Stimulated activated naive CD8-positive, alpha-beta T cell treated with anti-CD3 and anti-CD28 coated beads, Interleukin-15, Interleukin-2, amounts not matched to agents 100 U/mL and 50 U/mL, for 24 hours (primary cell): Measurements from ENCODE around the gene SLC37A4.
A peak's percentile ranks its signal among the peaks of the same experiment; 100 is the strongest.
"Not testable (repeated sequence)": the region's sequence is repeated elsewhere in the genome, so short reads cannot be mapped to it uniquely, and the experiment has no call there.

ENCODE experiments used
- ATAC-seq: fragments of 150-1000 bp; cut with Tn5 transposase; one replicate; pipeline ENCODE4 v1.10.0; 2021
- DNase-seq: peaks from one replicate; pipeline ENCODE4 v3.0.0; 2021

Gene SLC37A4

GRCh38 chr11:119017377-119017776, 13.3 kb downstream of the SLC37A4 start:
- not testable (repeated sequence) for DNase-seq

DNA sequence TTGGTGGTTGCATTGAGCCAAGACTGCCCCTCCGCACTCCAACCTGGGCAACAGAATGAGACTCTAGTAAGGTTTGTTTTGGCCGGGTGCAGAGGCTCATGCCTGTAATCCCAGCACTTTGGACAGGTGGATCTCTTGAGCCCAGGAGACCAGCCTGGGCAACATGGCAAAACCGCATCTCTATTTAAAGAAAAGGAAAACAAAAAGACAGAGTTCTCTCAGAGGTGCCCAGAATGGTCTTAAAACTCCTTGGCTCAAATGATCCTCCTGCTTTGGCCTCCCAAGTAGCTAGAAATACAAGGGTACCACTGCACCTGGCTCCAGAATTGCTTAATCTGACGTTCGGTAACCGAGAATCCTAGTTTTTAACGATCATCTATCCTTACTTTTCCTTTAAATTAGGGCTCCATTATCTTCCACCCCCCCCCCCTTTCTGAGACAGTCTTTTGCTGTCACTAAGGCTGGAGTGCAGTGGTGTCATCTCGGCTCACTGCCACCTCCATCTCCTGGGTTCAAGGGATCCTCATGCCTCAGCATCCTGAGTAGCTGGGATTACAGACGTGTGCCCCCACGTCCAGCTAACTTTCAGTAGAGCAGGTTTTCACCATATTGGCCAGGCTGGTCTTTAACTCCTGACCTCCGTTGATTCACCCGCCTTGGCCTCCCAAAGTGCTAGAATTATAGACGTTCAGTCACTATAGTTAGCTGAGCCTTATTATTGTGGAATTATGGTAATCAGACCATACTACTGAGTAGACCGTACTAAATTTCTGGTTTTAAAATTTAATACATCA, 14.3 kb downstream of the SLC37A4 start:
- ATAC-seq (no peak), DNase-seq (no peak)

More at GRCh38 chr11:119017377-119017776, 13.3 kb downstream of the SLC37A4 start:
- ATAC-seq: not testable (repeated sequence)

DNA sequence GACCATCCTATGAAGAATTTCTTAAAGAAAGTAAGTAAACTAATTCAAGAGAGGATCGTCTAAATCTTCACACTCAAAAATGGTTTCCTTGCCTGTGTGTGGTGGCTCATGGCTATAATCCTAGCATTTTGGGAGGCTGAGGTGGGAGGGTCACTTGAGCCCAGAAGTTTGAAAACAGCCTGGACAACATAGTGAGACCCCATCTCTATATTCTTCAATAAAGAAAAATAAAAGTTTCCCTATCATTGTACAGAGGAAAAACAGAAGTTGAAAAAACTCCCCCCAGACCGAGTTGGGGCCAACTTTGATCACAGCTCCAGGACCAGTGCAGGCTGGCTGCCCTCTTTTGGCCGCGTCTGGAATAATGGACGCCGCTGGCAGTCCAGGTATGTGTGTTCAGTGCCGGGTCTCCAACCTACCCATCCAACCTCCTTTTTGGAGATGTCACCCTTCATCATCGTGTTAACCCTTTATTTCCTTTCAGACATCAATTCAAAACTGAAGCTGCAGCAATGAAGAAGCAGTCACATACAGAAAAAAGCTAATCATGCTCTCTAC, 15.5 kb downstream of the SLC37A4 start:
- no peak for ATAC-seq
- DNase-seq: peak; percentile 34

DNA sequence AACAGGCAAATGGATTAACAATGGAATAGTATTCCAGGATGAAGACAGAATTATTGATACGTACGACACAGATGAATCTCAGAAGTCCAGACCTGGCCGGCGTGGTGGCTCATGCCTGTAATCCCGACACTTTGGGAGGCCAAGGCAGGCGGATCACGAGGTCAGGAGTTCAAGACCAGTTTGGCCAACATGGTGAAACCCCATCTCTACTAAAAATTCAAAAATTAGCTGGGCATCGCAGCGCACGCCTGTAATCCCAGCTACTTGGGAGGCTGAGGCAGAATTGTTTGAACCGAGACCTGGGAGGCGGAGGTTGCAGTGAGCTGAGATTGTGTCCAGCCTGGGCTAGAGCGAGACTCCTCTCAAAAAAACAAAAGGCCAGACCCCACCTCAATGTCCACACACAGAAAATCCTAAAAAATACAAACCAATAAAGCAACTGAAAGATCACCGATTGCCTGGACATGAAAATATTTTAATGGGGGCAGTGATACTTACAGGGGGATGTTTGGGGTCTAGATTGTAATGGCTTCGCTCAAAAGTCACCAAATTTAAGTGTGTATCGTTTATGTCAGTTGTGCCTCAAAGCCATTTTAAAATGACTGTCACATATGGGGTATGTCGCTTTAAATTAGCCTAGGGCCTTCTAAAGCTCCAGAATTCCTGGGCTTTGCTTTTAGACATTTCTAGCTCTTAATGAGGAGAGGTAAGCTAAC, 16.3 kb downstream of the SLC37A4 start:
- ATAC-seq (no peak), DNase-seq (no peak)

GRCh38 chr11:119012629-119013170, 18.0 kb downstream of the SLC37A4 start:
- DNase-seq: no peak
- ATAC-seq: no peak

DNA sequence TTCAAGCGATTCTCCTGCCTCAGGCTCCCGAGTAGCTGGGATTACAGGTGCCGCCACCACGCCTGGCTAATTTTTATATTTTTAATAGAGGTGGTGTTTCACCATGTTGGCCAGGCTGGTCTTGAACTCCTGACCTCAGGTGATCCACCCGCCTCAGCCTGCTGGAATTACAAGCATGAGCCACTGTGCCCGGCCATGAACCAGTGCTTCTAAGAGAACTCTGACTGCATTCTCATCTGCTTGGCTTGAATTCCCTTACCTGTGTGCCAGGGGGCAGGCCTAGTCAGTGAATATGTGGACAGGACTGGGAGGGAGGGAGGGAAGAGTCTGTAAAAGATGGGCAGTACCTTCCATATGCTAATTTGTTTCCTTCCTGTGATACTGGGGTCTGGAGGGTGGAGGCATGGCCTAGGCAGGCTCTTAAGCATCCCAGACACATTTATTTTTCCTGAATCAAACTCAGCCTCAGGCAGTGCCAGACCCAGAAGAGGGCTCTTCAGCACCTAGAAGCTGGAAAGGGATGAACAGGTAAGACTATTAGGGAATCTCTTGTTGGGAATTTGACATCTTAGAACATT, 19.1 kb downstream of the SLC37A4 start:
- ATAC-seq (no peak), DNase-seq (no peak)

GRCh38 chr11:119006656-119007055, 24.0 kb downstream of the SLC37A4 start:
- DNase-seq (no peak), ATAC-seq (peak; percentile 40)

- no peak for ATAC-seq
- DNase-seq: no peak
Measured at GRCh38 chr11:119000906-119001305, 29.8 kb downstream of the SLC37A4 start.

GRCh38 chr11:118998822-118999221, 31.9 kb downstream of the SLC37A4 start:
- ATAC-seq (no peak), DNase-seq (no peak)

GRCh38 chr11:118998388-118998717, 32.3 kb downstream of the SLC37A4 start:
- DNase-seq (no peak), ATAC-seq (peak; percentile 5)

- ATAC-seq: peak; percentile 97
Measured at GRCh38 chr11:118997627-118998387, 32.9 kb downstream of the SLC37A4 start, which contains the start of gene CENATAC. CENATAC (plus strand) TSS chr11:118998138; CDS start chr11:118998198, 60 bp downstream.

GRCh38 chr11:118996926-118997626, 33.6 kb downstream of the SLC37A4 start:
- DNase-seq (peak; percentile 47), ATAC-seq (peak; percentile 47)

More at GRCh38 chr11:118997627-118998387, 32.9 kb downstream of the SLC37A4 start, which contains the start of gene CENATAC:
- DNase-seq: peak; percentile 98

- DNase-seq, ATAC-seq: not testable (repeated sequence)
Measured at GRCh38 chr11:118991486-118992038, 39.1 kb downstream of the SLC37A4 start.

- DNase-seq (no peak), ATAC-seq (no peak)
Measured at GRCh38 chr11:118988280-118988679, 42.4 kb downstream of the SLC37A4 start.

GRCh38 chr11:118984825-118985224, 45.9 kb downstream of the SLC37A4 start:
- no peak for ATAC-seq
- DNase-seq: no peak

DNA sequence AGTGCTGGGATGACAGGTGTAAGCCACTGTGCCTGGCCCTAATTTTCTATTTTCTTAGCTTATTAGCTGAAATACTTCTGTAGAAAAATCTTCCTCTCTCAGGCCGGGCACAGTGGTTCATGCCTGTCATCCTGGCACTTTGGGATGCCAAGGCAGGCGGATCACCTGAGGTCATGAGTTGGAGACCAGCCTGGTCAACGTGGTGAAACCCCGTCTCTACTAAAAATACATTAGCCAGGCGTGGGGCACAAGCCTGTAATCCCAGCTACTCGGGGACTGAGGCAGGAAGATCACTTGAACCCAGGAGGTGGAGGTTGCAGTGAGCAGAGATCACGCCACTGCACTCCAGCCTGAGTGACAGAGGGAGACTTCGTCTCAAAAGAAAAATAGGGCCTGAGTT, 46.3 kb downstream of the SLC37A4 start:
- ATAC-seq, DNase-seq: not testable (repeated sequence)

DNA sequence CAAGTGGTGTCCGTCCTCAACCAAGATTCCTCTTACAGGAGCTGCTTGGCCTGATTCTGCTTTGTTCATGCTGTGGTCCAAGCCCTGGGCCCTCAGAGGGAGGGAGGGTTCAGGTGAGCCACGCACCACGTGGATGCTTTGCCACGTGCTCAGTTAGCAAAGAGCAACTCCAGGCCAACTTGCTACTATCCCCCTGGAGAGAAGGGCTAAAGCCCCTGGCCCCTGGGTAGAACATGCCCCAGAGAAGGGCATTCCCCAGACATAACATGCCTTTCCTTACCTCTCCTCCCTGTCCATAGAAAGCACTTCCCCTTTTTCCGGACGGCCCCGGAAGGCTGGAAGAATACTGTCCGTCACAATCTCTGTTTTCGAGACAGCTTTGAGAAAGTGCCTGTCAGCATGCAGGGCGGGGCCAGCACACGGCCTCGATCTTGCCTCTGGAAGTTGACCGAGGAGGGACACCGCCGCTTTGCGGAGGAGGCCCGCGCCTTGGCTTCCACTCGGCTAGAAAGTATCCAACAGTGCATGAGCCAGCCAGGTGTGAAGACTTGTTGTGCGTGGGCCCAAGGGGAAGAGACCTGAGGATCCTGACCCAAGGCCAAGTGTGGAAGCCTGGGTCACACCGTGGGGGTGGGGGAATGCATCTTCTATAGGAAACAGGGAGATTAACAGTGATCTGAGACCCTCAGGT, 50.3 kb downstream of the SLC37A4 start:
- no peak for DNase-seq
- no peak for ATAC-seq

- DNase-seq: no peak
- ATAC-seq: no peak
Measured at GRCh38 chr11:118979434-118979833, 51.2 kb downstream of the SLC37A4 start.

- no peak for DNase-seq
- ATAC-seq: no peak
Measured at GRCh38 chr11:118975771-118976709, 54.6 kb downstream of the SLC37A4 start.
